GM18498 (cell line): ENCODE measurements around the gene KDELR3.

Experiments used
- ATAC-seq: cut with Tn5 transposase; IDR thresholded peaks from one replicate; pipeline ENCODE4 v1.9.1; 2021; ENCODE audit warnings: mild to moderate bottlenecking, moderate library complexity; ENCODE audit not compliant: unreplicated experiment

KDELR3 gene

GRCh38 chr22:38437416-38437815 is 30.5 kb upstream of the KDELR3 start:
- no peak for ATAC-seq

- no peak for ATAC-seq
Measured at GRCh38 chr22:38440747-38441350, 27.0 kb upstream of the KDELR3 start.

- ATAC-seq, result no peak
Measured at GRCh38 chr22:38441620-38442287, 26.1 kb upstream of the KDELR3 start.

- no peak for ATAC-seq
Measured at GRCh38 chr22:38442967-38443627, 24.8 kb upstream of the KDELR3 start.

- ATAC-seq, result no peak
Measured at GRCh38 chr22:38443628-38444521, 24.0 kb upstream of the KDELR3 start.

- no peak for ATAC-seq
Measured at GRCh38 chr22:38444783-38445182, 23.1 kb upstream of the KDELR3 start.

- ATAC-seq, result no peak
Measured at GRCh38 chr22:38446018-38446601, 21.8 kb upstream of the KDELR3 start.

- ATAC-seq, result no peak
Measured at GRCh38 chr22:38448945-38449745, 18.8 kb upstream of the KDELR3 start.

GRCh38 chr22:38449776-38450175 is 18.1 kb upstream of the KDELR3 start:
- ATAC-seq, result no peak

- no peak for ATAC-seq
Measured at GRCh38 chr22:38450234-38450797, 17.6 kb upstream of the KDELR3 start.

- no peak for ATAC-seq
Measured at GRCh38 chr22:38451404-38451803, 16.5 kb upstream of the KDELR3 start.

GRCh38 chr22:38451864-38452263 is 16.0 kb upstream of the KDELR3 start:
- no peak for ATAC-seq

- ATAC-seq, result no peak
Measured at GRCh38 chr22:38452373-38453065, 15.4 kb upstream of the KDELR3 start.

GRCh38 chr22:38453066-38453672 is 14.7 kb upstream of the KDELR3 start:
- ATAC-seq, result no peak

GRCh38 chr22:38453996-38454352 is 13.9 kb upstream of the KDELR3 start:
- no peak for ATAC-seq

GRCh38 chr22:38454353-38455075 is 13.4 kb upstream of the KDELR3 start:
- no peak for ATAC-seq

- no peak for ATAC-seq
Measured at GRCh38 chr22:38455076-38455529, 12.8 kb upstream of the KDELR3 start, which contains the start of gene KCNJ4. Gene KCNJ4, minus strand, starts transcription at chr22:38455199. Its CDS starts 27,067 bp downstream, at chr22:38428132.
